HG03571 (cell line): ENCODE data around the gene GRIP2.

Experiments used
- ATAC-seq: cut with Tn5 transposase; IDR thresholded peaks from one replicate; pipeline ENCODE4 v1.9.1; 2021; ENCODE audit not compliant: unreplicated experiment

GRIP2 gene

GRCh38 chr3:14457999-14458398 lies 82.1 kb downstream of the GRIP2 start:
- ATAC-seq: no peak

- no peak for ATAC-seq
Measured at GRCh38 chr3:14457481-14457880, 82.7 kb downstream of the GRIP2 start.

GRCh38 chr3:14456794-14457193 lies 83.3 kb downstream of the GRIP2 start:
- no peak for ATAC-seq

- ATAC-seq: no peak
Measured at GRCh38 chr3:14455571-14456317, 84.4 kb downstream of the GRIP2 start.

- no peak for ATAC-seq
Measured at GRCh38 chr3:14454639-14455310, 85.4 kb downstream of the GRIP2 start.

- no peak for ATAC-seq
Measured at GRCh38 chr3:14453876-14454638, 86.1 kb downstream of the GRIP2 start.

- ATAC-seq: no peak
Measured at GRCh38 chr3:14452740-14453710, 87.1 kb downstream of the GRIP2 start.

GRCh38 chr3:14451844-14452739 lies 88.0 kb downstream of the GRIP2 start:
- ATAC-seq: no peak

GRCh38 chr3:14450922-14451606 lies 89.1 kb downstream of the GRIP2 start:
- ATAC-seq: no peak

- ATAC-seq: no peak
Measured at GRCh38 chr3:14450506-14450905, 89.6 kb downstream of the GRIP2 start.

- no peak for ATAC-seq
Measured at GRCh38 chr3:14448756-14449727, 91.1 kb downstream of the GRIP2 start.

GRCh38 chr3:14448063-14448462 lies 92.1 kb downstream of the GRIP2 start:
- no peak for ATAC-seq

GRCh38 chr3:14446988-14447570 lies 93.1 kb downstream of the GRIP2 start:
- no peak for ATAC-seq

- ATAC-seq: no peak
Measured at GRCh38 chr3:14445773-14446172, 94.4 kb downstream of the GRIP2 start.

- ATAC-seq: no peak
Measured at GRCh38 chr3:14444380-14444779, 95.8 kb downstream of the GRIP2 start.

- ATAC-seq: no peak
Measured at GRCh38 chr3:14441920-14442300, 98.2 kb downstream of the GRIP2 start.

- no peak for ATAC-seq
Measured at GRCh38 chr3:14441240-14441919, 98.8 kb downstream of the GRIP2 start.
